GM18868 (cell line): ENCODE results near the gene PLD2.
A peak's percentile ranks its signal among the peaks of the same experiment; 100 is the strongest.

Experiments
- ATAC-seq: cut with Tn5 transposase; IDR thresholded peaks from one replicate; pipeline ENCODE4 v1.9.1; 2021; ENCODE audit warnings: mild to moderate bottlenecking, moderate library complexity; ENCODE audit not compliant: unreplicated experiment

Gene PLD2

GRCh38 chr17:4788807-4789700 is 17.9 kb upstream of the PLD2 start, which contains the start of gene GLTPD2:
TSS of gene GLTPD2 (plus strand) at chr17:4788964. CDS start at chr17:4789012, 48 bp downstream.
- no peak for ATAC-seq

GRCh38 chr17:4789701-4789950 is 17.3 kb upstream of the PLD2 start:
- no peak for ATAC-seq

- ATAC-seq = peak; percentile 87
These were observed 16.8 kb upstream of the PLD2 start for GRCh38 chr17:4789951-4790704.

- no peak for ATAC-seq
These were observed 16.3 kb upstream of the PLD2 start for GRCh38 chr17:4790705-4791088.

- ATAC-seq = no peak
These were observed 11.8 kb upstream of the PLD2 start for GRCh38 chr17:4795168-4795567.

- no peak for ATAC-seq
These were observed 10.4 kb upstream of the PLD2 start for GRCh38 chr17:4796552-4796920.

GRCh38 chr17:4800462-4801196 is 6.3 kb upstream of the PLD2 start:
- ATAC-seq = no peak

- ATAC-seq = no peak
These were observed 4.7 kb upstream of the PLD2 start, which contains the start of gene C17orf114 for GRCh38 chr17:4802228-4802627. TSS of gene C17orf114 (minus strand) at chr17:4802328.

- no peak for ATAC-seq
These were observed 536 bp upstream of the PLD2 start for GRCh38 chr17:4806456-4806776.

- no peak for ATAC-seq
These were observed 839 bp downstream of the PLD2 start for GRCh38 chr17:4807605-4808377.

- ATAC-seq = no peak
These were observed 1.4 kb downstream of the PLD2 start for GRCh38 chr17:4808378-4808767.

- no peak for ATAC-seq
These were observed 3.8 kb downstream of the PLD2 start for GRCh38 chr17:4810696-4811290.

GRCh38 chr17:4811471-4811870 is 4.5 kb downstream of the PLD2 start:
- no peak for ATAC-seq

GRCh38 chr17:4812690-4813089 is 5.7 kb downstream of the PLD2 start:
- ATAC-seq = no peak

GRCh38 chr17:4815043-4815675 is 8.2 kb downstream of the PLD2 start:
- ATAC-seq = no peak

- no peak for ATAC-seq
These were observed 9.9 kb downstream of the PLD2 start for GRCh38 chr17:4816826-4817225.

GRCh38 chr17:4818276-4818675 is 11.3 kb downstream of the PLD2 start:
- no peak for ATAC-seq

GRCh38 chr17:4822835-4823234 is 15.9 kb downstream of the PLD2 start:
- no peak for ATAC-seq

- no peak for ATAC-seq
These were observed 16.6 kb downstream of the PLD2 start for GRCh38 chr17:4823373-4824089.

GRCh38 chr17:4827399-4827798 is 20.4 kb downstream of the PLD2 start:
- ATAC-seq = no peak
